CD4-positive, alpha-beta T cell treated with Interleukin-6 for 4 hours (primary cell): ENCODE results near the gene SNAPC2.
"Not testable (repeated sequence)": the region's sequence is repeated elsewhere in the genome, so short reads cannot be mapped to it uniquely, and the experiment has no call there.

Experiments
- DNase-seq: peaks from one replicate; pipeline ENCODE4 v3.0.0-alpha.2; 2020; ENCODE audit warnings: mixed read lengths

Gene SNAPC2

GRCh38 chr19:7941895-7942596 is 21.9 kb downstream of the SNAPC2 start:
- no peak for DNase-seq

GRCh38 chr19:7942981-7943443 is 22.9 kb downstream of the SNAPC2 start:
- DNase-seq, result no peak

- peak; percentile 99 for DNase-seq
Measured at GRCh38 chr19:7943444-7944176, 23.5 kb downstream of the SNAPC2 start, which contains the start of gene TIMM44. Gene TIMM44 (minus strand): TSS chr19:7943666. CDS start chr19:7943651, 15 bp downstream.

- peak; percentile 91 for DNase-seq
Measured at GRCh38 chr19:7944177-7944761, 24.1 kb downstream of the SNAPC2 start.

GRCh38 chr19:7947939-7948338 is 27.8 kb downstream of the SNAPC2 start:
- DNase-seq, result no peak

GRCh38 chr19:7953060-7953459 is 32.9 kb downstream of the SNAPC2 start:
- DNase-seq, result no peak

- DNase-seq, result no peak
Measured at GRCh38 chr19:7953576-7953975, 33.4 kb downstream of the SNAPC2 start.

- no peak for DNase-seq
Measured at GRCh38 chr19:7955696-7956095, 35.6 kb downstream of the SNAPC2 start.

GRCh38 chr19:7959211-7959610 is 39.1 kb downstream of the SNAPC2 start:
- DNase-seq, result no peak

- not testable (repeated sequence) for DNase-seq
Measured at GRCh38 chr19:7961082-7961481, 40.9 kb downstream of the SNAPC2 start.

- no peak for DNase-seq
Measured at GRCh38 chr19:7961920-7962626, 41.9 kb downstream of the SNAPC2 start.

- DNase-seq, result no peak
Measured at GRCh38 chr19:7962644-7963268, 42.6 kb downstream of the SNAPC2 start.

- DNase-seq, result no peak
Measured at GRCh38 chr19:7963566-7963965, 43.4 kb downstream of the SNAPC2 start.

GRCh38 chr19:7965259-7965841 is 45.2 kb downstream of the SNAPC2 start:
- DNase-seq, result no peak

- DNase-seq, result no peak
Measured at GRCh38 chr19:7965921-7966665, 46.0 kb downstream of the SNAPC2 start.

GRCh38 chr19:7968008-7968795 is 48.1 kb downstream of the SNAPC2 start:
- no peak for DNase-seq

GRCh38 chr19:7968796-7969554 is 48.8 kb downstream of the SNAPC2 start:
- no peak for DNase-seq

GRCh38 chr19:7969555-7969939 is 49.4 kb downstream of the SNAPC2 start:
- DNase-seq, result no peak

- peak; percentile 25 for DNase-seq
Measured at GRCh38 chr19:7970716-7971448, 50.7 kb downstream of the SNAPC2 start.
